Sigmoid colon (tissue), 4 donors: ENCODE data around the gene RIN1.

Experiments
- CTCF ChIP-seq, 4 experiments: fragments of 450-650 bp in 3 of 4; fragments of 200-600 bp in 1 of 4; IDR thresholded peaks; one replicate each; pipeline ENCODE4 v1.5.1; 2016 to 2019; ENCODE audit warnings: antibody characterized with exemption in 4 of 4, mild to moderate bottlenecking in 3 of 4, moderate library complexity in 2 of 4
- EP300 ChIP-seq, 4 donors: sonication (generic); formaldehyde crosslinking; IDR thresholded peaks; one replicate each; pipeline ENCODE4 v1.6.1; 2017; ENCODE audit warnings: antibody characterized with exemption in 4 of 4

GRCh38 chr11:66282468-66283455 lies 53.5 kb downstream of the RIN1 start:
- peak; percentile 90 to 98 (median 96) for TF ChIP-seq CTCF (IDR thresholded peaks at IDR 0.05)
- TF ChIP-seq EP300 (IDR thresholded peaks at IDR 0.05), result no peak
